ENCODE measurements around the gene ZDHHC17.
A peak's percentile ranks its signal among the peaks of the same experiment; 100 is the strongest.

GRCh38 chr12:76820888-76821482 lies 57.1 kb downstream of the ZDHHC17 start:
- TF ChIP-seq CTCF (IDR thresholded peaks at IDR 0.05) (peak; percentile 89), ZFX (IDR thresholded peaks at IDR 0.05; ENCODE audit: borderline replicate concordance) (no peak)
